Heart left ventricle (tissue), 16 donors: ENCODE results near the gene ATP6V1A. TPM values are rescaled to one million over a fixed set of nuclear protein-coding genes. Genes with fewer than 3 reads are reported as not detected.

ENCODE experiments used
- ATAC-seq, 4 donors: fragments of 200-7000 bp; cut with Tn5 transposase; one replicate each; pipeline ENCODE4 v1.9.1; 2020 to 2022; ENCODE audit warnings: moderate library complexity in 4 of 4, mild to moderate bottlenecking in 3 of 4, moderate number of reproducible peaks in 1 of 4
- DNase-seq, 5 donors: peaks; one replicate each; pipeline ENCODE4 v3.0.0-alpha.2; 2020
- H3K27ac ChIP-seq, 12 donors: fragments of 200-600 bp; sonication (generic) in 4 of 12; one replicate each; pipeline versions ENCODE4 v1.5.0 to v1.8.0; 2016 to 2022; ENCODE audit warnings: mild to moderate bottlenecking in 2 of 12
- H3K27me3 ChIP-seq, 9 donors: fragments of 200-600 bp; sonication (generic) in 2 of 9; one replicate each; pipeline versions ENCODE4 v1.5.1 to v1.8.0; 2016 to 2022; ENCODE audit warnings: mild to moderate bottlenecking in 3 of 9
- H3K36me3 ChIP-seq, 9 donors: fragments of 200-600 bp; sonication (generic) in 2 of 9; one replicate each; pipeline versions ENCODE4 v1.5.0 to v1.8.0; 2018 to 2022; ENCODE audit warnings: mild to moderate bottlenecking in 2 of 9
- H3K4me1 ChIP-seq, 12 donors: fragments of 200-600 bp; sonication (generic) in 4 of 12; one replicate each; pipeline versions ENCODE4 v1.5.0 to v1.8.0; 2016 to 2022; ENCODE audit warnings: mild to moderate bottlenecking in 3 of 12
- H3K4me3 ChIP-seq, 12 donors: fragments of 200-600 bp; sonication (generic) in 4 of 12; one replicate each; pipeline versions ENCODE4 v1.5.0 to v1.8.0; 2017 to 2022; ENCODE audit warnings: mild to moderate bottlenecking in 9 of 12, moderate library complexity in 4 of 12
- H3K9me3 ChIP-seq, 12 donors: fragments of 200-600 bp; sonication (generic) in 4 of 12; one replicate each; pipeline versions ENCODE4 v1.5.0 to v1.8.0; 2016 to 2022; ENCODE audit warnings: mild to moderate bottlenecking in 1 of 12
- POLR2A ChIP-seq, 2 donors: fragments of 450-650 bp; IDR thresholded peaks; one replicate each; pipeline ENCODE4 v1.6.1; 2017; ENCODE audit warnings: antibody characterized with exemption in 2 of 2, mild to moderate bottlenecking in 2 of 2, moderate library complexity in 2 of 2
- WGBS, 4 donors: extraction: QIAGEN DNeasy Blood & Tissue Kit in 2 of 4; methylation state at CpG; one replicate each; pipeline versions ENCODE4 v1.1.5 to v1.1.7; 2013 to 2018; 5-methylcytosine and 5-hydroxymethylcytosine counted together
- intact Hi-C, 10 donors: fragments of 100-400 bp; cut with DNase I; formaldehyde crosslinking; loops; one replicate each; pipeline versions ENCODE4 v1.11.1 to v1.14.2; 2022
- polyA plus RNA-seq, 2 donors: library from polyadenylated mRNA; stranded (reverse); fragments of 200-250 nt; gene quantifications; one replicate each; pipeline ENCODE4 v1.2.3, GENCODE V29; 2013
- total RNA-seq, 9 donors: library from RNA; depleted of rRNA in 2 of 9; stranded (reverse); fragments of >200 nt in 2 of 9; fragmentation: NEBNext Ultra II Directional in 3 of 9; extraction: Animal tissue kit (Norgen Biotek cat#: 25700) in 3 of 9; gene quantifications; one replicate each; pipeline versions ENCODE4 v1.1.0 to v1.2.4, GENCODE V29; 2016 to 2023
- TF ChIP-seq, protein P1 (sequence below), 12 donors: fragments of 200-600 bp; sonication (generic) in 4 of 12; IDR thresholded peaks; one replicate each; pipeline versions ENCODE4 v1.5.0 to v1.8.0; 2018 to 2022; ENCODE audit warnings: antibody characterized with exemption in 12 of 12, mild to moderate bottlenecking in 5 of 12
- donor health status: ischemic (EF 13 %, LVEDD 7.1; RV severe dilation, severe dysfunction).
- donor health status: healthy with polysubstance abuse.
- donor health status: DM: no; HTN: yes; CAD: no.
- donor health status: DM: no; HTN: no; CAD: no.
- donor health status: ischemic (EF 25% LVEDD 6.9; RV normal size, moderate dysfunction).
- donor health status: ischemic (EF 25% LVEDD 5.7; RV mildly dilated, moderate dysfunction).
- donor health status: healthy.
- donor health status: DM: yes; HTN: yes; CAD: no.
- donor health status: ischemic (EF 35%, LVEDD 5.7; RV mildly dilated, moderate dysfunction).
- donor health status: nonischemic (EF 11% LVEDD 7.7; RV severe dilation, severe dysfunction).
- donor health status: DM: yes; HTN: yes; CAD: no.
- donor health status: PGD.
- donor health status: ischemic (EF 29% LVEDD 5.4; RV normal size, mild dysfunction).
- donor health status: nonischemic (EF 23%, LVEDD 6.1; RV moderate dilation, normal function).

Gene ATP6V1A
- total and polyA plus RNA-seq, 11 donors: 5.9 to 66.8 (median 19.0) TPM

DNA sequence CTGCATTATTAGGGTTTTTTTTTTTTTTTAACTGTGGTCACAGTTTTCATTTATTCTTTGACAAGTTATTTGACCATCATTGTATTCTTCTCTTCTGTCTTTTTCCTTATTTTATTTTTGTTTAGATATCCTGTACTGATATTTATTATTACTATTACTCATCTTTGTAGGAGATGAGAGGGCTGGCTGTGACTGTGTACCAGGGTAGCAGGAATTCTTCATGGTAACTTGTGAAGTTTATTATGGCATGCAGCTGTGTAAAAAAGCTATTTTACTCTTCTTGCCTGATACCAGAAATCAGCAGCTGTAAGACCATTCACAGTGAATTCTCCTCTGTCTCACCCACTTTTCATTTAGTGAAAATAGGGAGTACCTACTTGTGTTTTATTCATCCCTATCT lies 44.5 kb downstream of the ATP6V1A start:
- TF ChIP-seq, protein P1, sequence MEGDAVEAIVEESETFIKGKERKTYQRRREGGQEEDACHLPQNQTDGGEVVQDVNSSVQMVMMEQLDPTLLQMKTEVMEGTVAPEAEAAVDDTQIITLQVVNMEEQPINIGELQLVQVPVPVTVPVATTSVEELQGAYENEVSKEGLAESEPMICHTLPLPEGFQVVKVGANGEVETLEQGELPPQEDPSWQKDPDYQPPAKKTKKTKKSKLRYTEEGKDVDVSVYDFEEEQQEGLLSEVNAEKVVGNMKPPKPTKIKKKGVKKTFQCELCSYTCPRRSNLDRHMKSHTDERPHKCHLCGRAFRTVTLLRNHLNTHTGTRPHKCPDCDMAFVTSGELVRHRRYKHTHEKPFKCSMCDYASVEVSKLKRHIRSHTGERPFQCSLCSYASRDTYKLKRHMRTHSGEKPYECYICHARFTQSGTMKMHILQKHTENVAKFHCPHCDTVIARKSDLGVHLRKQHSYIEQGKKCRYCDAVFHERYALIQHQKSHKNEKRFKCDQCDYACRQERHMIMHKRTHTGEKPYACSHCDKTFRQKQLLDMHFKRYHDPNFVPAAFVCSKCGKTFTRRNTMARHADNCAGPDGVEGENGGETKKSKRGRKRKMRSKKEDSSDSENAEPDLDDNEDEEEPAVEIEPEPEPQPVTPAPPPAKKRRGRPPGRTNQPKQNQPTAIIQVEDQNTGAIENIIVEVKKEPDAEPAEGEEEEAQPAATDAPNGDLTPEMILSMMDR (IDR thresholded peaks at IDR 0.05): no peak
- no peak for TF ChIP-seq POLR2A (IDR thresholded peaks at IDR 0.05)
- Histone ChIP-seq H3K9me3 (no peaks in the 10 kb centered on the region), H3K4me1 (no peaks in the 10 kb centered on the region), H3K27me3 (no peaks in the 10 kb centered on the region), H3K4me3 (no peak overlapping the region), H3K27ac (no peak overlapping the region), H3K36me3 (peaks cover 0 to 100% (median 88%) of the 10 kb centered on the region in 9 donors)
- DNase-seq (no peak), ATAC-seq (no peak)
- intact Hi-C loops: no loop called here

DNA sequence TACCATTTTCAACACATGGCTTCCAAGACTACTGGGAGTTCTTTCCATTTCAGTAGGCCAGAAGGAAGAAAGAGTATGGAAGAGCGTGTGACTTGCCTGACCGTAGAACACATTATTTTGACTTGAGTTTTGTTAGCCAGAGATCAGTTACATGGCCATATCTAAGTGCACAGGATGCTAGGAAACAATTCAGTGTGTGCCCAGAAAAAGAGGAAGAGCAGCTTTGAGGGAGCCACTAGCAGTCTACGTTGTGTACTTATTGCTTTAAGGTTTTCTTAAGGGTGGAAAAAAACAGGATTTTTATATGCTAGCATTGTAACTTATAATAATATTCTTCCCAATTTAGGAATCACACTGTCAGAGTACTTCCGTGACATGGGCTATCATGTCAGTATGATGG lies 47.7 kb downstream of the ATP6V1A start:
- H3K9me3 ChIP-seq: no peaks in the 10 kb centered on the region
- no peaks in the 10 kb centered on the region for H3K27me3 ChIP-seq
- 91 to 92% (median 92%) methylated on average over 4 of the region's 4 CpGs for WGBS, 4 donors
- no peaks in the 10 kb centered on the region for H3K4me1 ChIP-seq
- no peak overlapping the region for H3K4me3 ChIP-seq
- intact Hi-C loops: no loop called here
- DNase-seq (no peak), ATAC-seq (no peak)
- no peak for TF ChIP-seq POLR2A (IDR thresholded peaks at IDR 0.05)
- TF ChIP-seq, protein P1 (IDR thresholded peaks at IDR 0.05): no peak
- peaks cover 0 to 100% (median 89%) of the 10 kb centered on the region in 9 donors for H3K36me3 ChIP-seq
- no peak overlapping the region for H3K27ac ChIP-seq

GRCh38 chr3:113795693-113796092 lies 48.9 kb downstream of the ATP6V1A start:
- Histone ChIP-seq H3K9me3 (no peaks in the 10 kb centered on the region), H3K36me3 (peaks cover 0 to 100% (median 90%) of the 10 kb centered on the region in 9 donors), H3K4me3 (no peak overlapping the region), H3K27ac (no peak overlapping the region), H3K4me1 (no peaks in the 10 kb centered on the region), H3K27me3 (no peaks in the 10 kb centered on the region)
- TF ChIP-seq, protein P1 (IDR thresholded peaks at IDR 0.05): no peak
- TF ChIP-seq POLR2A (IDR thresholded peaks at IDR 0.05): no peak
- no peak for ATAC-seq
- intact Hi-C loops: no loop called here
- DNase-seq: no peak
- WGBS, 4 donors: 90 to 92% (median 91%) methylated on average over 4 of the region's 4 CpGs

DNA sequence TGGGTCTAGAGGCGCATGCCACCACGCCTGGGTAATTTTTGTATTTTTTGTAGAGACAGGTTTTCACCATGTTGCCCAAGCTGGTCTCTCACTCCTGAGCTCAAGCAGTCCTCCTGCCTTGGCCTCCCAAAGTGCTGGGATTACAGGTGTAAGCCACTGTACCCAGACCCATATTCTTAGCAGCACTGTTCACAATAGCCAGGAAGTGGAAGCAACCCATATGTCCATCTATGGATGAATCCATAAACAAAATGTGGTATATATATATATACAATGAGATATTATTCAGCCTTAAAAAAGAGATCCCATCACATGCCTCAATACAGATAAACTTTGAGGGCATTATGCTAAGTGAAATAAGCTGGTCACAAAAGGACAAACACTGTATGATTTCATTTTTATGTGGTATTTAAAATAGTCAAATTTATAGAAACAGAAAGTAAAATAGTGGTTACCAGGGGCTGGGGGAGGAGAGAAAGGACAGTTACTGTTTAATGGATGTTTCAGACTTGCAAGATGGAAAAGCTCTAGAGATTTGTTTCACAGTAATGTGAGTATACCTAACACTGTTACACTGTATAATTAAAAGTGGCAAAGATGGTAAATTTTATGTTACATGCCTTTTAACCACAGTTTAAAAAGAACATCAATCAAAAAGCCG lies 56.1 kb downstream of the ATP6V1A start:
- 94 to 97% (median 96%) methylated on average over 3 of the region's 3 CpGs for WGBS, 4 donors
- peaks cover 0 to 100% (median 99%) of the 10 kb centered on the region in 9 donors for H3K36me3 ChIP-seq
- ATAC-seq: no peak
- no peaks in the 10 kb centered on the region for H3K9me3 ChIP-seq
- no peaks in the 10 kb centered on the region for H3K27me3 ChIP-seq
- intact Hi-C loops: no loop called here
- no peak overlapping the region for H3K27ac ChIP-seq
- no peaks in the 10 kb centered on the region for H3K4me1 ChIP-seq
- H3K4me3 ChIP-seq: no peak overlapping the region
- no peak for DNase-seq
- TF ChIP-seq, protein P1 (IDR thresholded peaks at IDR 0.05): no peak
- TF ChIP-seq POLR2A (IDR thresholded peaks at IDR 0.05): no peak
